GM18909 (cell line): ENCODE data around the gene HSD17B8.
"Not testable (repeated sequence)": the region's sequence is repeated elsewhere in the genome, so short reads cannot be mapped to it uniquely, and the experiment has no call there.

Source experiments
- ATAC-seq: cut with Tn5 transposase; IDR thresholded peaks from one replicate; pipeline ENCODE4 v1.9.1; 2021; ENCODE audit warnings: mild to moderate bottlenecking; ENCODE audit not compliant: unreplicated experiment, poor library complexity

HSD17B8 gene

DNA sequence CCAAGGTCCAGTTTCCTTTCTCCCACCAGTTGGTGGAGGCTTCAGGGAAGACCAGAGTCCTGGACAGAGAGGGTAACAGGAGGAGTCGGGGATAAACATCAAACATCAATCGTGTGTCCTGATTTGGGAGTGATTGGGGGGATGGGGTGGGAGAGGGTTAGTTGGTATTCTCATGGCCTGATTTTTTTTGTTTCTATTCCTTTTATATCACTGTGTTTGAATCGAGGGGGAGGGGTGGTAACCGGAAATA, 365 bp upstream of the HSD17B8 start:
- no peak for ATAC-seq

DNA sequence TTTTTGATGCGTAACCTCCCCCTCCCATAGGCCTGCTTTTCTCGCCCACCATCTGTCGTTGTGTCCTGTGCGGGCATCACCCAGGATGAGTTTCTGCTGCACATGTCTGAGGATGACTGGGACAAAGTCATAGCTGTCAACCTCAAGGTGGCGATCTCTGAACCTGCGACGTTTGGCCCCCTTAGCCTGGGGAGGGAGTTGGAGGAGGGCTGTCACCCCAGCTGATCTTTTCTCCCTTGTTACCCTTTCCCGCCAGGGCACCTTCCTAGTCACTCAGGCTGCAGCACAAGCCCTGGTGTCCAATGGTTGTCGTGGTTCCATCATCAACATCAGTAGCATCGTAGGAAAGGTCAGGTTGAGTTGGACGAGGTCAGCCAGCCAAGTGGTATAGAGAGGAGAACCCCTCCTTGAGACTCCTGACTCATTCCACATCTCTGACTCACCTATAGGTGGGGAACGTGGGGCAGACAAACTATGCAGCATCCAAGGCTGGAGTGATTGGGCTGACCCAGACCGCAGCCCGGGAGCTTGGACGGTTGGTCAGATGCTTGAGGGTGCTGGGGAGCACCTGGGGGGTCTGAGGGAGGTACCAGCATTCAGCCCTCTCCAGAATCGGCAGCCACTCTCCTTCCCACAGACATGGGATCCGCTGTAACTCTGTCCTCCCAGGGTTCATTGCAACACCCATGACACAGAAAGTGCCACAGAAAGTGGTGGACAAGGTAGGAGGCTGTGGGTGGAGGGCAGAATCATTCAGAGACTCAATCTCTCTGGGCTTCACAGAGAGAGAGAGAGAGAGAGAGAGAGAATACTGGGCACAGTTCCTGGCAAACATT, 954 bp downstream of the HSD17B8 start:
- ATAC-seq = no peak

DNA sequence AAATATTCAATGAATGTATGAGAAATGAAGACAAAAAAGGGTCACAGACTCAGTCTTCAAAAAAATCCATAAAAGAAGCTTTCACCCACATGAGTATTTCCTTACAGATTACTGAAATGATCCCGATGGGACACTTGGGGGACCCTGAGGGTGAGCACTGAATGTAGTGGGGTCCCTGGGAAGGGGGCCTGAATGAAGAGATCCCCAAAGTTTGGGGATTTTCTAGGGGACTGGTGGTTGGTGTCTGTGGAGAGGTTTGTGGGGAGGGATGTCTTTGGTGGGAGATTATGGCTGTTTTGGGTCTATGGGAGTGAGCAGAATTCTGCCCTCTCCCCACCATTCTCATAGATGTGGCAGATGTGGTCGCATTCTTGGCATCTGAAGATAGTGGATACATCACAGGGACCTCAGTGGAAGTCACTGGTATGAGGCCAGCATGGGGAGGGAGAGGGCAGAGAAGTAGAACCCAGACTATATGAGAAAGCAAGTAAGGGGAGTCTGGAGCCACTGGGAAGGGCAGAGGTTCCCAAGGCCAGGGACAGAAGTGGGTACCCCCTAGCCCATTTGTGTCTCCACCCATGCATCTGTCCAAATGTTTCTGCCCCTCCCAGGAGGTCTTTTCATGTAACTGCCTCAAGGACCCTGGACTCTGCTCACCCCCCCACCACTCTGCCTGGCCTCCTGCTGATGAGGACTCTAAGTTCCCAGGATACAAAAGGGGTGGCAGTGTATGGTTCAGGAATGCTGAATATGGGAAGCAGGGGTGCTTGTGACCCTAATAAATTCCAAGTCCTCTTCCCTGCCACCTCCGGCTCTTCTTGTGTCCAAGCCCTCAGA, 1.8 kb downstream of the HSD17B8 start:
- ATAC-seq = no peak

DNA sequence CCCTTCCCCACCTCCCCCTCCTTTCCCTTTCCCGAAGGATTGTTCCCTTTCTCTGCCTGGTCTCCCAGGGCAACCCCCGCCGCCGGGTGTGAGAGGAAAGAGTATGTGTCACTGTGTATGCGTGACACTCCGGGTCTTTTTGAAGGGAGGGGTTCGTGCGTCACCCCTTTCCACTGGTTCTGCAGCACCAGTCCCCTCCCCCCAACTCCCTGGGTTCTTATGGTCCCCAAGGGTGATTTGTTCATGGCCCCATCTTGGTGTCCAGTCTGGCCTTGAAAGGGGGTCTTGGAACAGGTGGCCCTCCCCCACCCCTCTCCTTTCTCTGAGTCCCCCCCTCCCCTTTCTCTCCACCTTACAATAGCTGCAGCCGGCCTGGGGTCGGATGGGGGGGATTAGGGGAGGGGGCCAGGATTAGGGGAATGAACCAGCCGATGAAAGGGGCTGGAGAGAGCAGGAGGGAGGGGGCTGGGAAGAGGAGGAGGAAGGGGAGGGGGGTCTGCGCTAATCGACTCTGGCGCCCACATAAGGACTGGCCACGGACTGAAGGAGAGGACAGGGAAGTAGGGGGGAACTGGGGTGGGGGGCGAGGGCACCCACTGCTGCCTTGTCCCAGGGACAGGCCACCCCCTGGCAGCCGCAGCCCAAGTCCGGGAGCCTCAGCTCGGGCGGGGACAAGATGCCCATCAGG, 2.6 kb downstream of the HSD17B8 start:
- ATAC-seq = no peak

DNA sequence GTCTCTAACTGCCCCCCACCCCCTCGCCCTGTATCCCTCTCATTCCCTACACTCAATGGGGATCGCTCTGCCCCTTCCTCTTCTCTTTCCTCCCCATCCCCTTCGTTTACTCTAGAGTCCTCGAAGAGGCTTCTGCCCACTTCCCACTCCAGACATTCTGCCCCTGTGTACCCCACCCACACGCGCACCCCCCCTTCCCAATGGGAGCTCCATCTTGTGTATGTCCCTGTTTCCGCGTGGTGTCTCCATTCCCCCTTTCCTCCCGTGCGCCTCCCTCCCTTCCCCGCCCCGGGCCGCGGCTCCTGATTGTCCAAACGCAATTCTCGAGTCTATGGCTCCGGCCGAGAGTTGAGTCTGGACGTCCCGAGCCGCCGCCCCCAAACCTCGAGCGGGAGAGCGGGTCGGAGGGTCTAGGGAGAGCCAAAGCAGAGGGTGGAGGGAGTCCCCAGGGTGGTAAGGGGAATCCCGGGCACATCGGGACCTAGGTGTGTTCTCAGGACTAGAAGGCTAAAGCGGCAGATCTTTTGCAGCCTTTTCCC, 3.2 kb downstream of the HSD17B8 start:
- ATAC-seq = no peak

DNA sequence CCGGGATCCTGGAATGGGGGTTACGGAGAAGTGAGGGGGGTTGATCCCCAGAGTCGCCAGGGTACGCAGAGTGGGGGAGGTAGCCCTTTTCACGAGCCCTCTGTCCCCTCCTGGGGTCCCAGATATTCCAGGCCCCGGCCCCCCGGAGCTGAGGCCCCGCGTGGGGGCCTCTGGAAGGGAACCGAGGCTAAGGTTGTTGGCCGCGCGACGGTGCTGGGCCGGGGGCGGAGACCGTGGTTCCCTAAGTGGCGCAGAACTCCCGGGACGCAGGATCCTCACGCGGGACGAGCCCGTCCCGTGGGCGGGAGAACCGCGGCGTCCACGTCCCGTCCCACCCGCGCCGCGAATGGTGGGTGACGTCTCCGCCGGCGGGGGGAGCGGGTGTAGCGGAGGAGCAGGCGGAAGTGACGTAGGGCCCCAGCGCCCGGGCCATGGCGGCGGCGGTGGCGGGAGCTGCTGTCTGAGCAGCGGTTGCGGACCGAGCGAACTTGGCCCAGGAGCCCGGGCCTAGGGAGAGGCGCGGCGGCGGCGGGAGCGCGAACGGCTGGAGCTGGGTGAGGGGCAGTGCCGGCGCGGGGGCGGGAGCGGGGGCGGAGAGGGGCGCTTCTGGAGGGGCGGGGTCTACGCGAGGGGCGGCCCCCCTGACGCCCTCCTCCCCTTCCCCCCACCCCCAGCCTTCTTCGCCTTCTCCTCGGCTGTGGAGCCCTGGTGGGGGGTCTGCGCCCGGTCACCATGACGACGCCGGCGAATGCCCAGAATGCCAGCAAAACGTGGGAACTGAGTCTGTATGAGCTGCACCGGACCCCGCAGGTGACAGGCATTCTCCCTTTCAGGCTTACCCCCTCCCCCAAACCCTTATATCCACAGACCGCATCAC, 3.9 kb downstream of the HSD17B8 start, which contains the start of gene RING1:
Gene RING1, plus strand, starts transcription at position 410 of the 877 bp plus-strand sequence. Its CDS starts 323 bp downstream, at position 733.
- peak; percentile 50 for ATAC-seq

DNA sequence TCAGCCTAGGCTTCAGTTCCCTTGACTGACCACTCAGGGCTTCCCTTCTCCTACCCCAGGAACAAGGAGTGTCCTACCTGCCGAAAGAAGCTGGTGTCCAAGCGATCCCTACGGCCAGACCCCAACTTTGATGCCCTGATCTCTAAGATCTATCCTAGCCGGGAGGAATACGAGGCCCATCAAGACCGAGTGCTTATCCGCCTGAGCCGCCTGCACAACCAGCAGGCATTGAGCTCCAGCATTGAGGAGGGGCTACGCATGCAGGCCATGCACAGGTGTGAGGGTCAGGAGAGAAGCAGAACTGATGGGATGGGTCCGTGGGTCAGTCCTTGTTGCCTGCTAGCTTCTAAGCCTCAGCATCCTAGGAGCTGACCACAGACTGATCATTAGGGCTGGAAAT, 5.4 kb downstream of the HSD17B8 start:
- no peak for ATAC-seq

DNA sequence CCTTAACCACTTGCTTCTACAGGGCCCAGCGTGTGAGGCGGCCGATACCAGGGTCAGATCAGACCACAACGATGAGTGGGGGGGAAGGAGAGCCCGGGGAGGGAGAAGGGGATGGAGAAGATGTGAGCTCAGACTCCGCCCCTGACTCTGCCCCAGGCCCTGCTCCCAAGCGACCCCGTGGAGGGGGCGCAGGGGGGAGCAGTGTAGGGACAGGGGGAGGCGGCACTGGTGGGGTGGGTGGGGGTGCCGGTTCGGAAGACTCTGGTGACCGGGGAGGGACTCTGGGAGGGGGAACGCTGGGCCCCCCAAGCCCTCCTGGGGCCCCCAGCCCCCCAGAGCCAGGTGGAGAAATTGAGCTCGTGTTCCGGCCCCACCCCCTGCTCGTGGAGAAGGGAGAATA, 6.7 kb downstream of the HSD17B8 start:
- ATAC-seq = no peak

DNA sequence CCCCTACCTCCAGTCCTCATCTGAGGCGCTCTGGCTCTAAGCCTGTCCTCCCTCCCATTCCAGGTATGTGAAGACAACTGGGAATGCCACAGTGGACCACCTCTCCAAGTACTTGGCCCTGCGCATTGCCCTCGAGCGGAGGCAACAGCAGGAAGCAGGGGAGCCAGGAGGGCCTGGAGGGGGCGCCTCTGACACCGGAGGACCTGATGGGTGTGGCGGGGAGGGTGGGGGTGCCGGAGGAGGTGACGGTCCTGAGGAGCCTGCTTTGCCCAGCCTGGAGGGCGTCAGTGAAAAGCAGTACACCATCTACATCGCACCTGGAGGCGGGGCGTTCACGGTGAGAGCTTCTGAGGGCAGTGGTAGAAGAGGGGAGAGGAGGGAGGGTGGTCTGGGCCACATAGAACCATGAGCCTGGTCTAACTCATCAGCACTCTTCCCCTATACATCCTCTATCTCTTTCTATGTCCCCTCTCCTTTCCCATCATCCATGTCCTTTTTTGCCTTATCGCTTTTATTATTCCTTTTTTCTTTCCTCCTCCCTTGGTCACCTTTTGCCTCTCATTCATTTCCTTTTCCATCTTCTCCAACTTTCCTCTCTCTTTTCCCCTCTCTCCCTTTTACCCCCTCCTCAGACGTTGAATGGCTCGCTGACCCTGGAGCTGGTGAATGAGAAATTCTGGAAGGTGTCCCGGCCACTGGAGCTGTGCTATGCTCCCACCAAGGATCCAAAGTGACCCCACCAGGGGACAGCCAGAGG, 7.4 kb downstream of the HSD17B8 start:
- no peak for ATAC-seq

DNA sequence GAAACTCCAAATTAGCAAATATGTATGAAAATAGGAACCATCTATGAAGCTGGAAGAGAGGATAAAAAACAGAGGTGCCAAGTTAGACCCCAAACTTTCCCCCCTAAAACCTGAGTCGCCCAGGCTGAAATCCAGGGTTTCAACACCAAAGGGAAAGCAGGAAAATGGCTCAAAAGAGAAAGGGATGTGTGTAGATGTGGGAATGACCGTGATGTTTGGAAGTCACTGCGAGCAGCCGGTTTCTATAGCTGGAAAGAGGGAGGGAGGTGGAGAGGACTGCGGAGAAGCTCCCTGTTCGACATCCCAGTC, 8.4 kb downstream of the HSD17B8 start:
- no peak for ATAC-seq

DNA sequence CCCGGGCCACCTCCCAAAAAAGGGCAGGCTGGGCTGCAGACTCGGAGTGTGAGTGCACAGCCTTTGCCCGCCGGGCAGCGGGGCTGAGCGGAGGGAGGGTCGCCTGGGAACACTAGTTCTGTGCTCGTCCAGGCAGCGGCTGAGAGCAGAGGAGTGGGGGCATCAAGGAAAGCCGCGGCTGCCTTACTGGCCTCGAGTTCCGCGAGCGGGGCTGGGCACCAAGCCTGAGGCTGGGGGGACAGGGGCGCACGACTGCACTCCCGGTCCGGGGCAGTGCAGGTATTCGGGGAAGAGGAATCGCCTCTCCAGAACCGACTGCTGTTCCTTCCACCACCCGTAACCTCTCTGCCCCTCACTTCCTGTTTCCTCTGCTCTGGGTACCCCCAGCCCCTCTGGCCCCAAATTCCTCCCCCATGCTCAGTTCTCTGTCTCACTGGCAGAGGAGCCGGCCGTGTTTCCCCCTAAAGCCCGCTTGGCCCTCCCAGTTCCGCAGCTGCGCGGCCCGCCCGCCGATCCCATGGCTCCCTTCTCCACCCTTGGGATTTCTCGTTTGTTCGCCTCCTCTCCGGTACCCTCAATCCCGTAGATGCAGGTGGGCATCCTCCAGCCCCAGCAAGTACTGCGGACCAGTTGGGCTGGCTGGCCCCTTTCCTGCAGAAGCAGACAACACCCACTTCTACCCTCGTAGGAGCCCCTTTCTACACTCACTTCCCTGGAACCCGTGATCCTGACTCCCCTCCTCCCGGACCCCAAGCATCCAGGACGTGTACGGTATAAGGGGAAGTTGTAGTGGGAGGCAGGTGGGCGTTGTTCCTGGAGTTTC, 8.9 kb downstream of the HSD17B8 start:
- ATAC-seq = no peak

DNA sequence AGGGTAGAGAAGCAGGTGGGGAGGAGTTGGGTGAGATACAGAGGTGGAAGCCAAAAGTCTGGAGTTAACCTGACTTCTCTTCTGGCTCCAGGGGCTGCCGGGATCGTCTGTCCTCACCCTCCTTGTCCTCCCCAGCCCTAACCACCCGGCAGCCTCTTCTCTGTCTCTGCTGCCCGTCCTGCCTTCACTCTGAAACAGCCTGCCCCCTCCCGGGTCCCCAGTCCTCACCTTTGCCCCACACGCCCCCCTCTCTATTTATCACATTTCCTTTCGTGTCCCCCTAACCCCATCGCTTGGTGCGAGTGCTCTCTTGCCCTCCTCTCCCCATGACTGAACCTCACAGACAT, 9.5 kb downstream of the HSD17B8 start:
- no peak for ATAC-seq

DNA sequence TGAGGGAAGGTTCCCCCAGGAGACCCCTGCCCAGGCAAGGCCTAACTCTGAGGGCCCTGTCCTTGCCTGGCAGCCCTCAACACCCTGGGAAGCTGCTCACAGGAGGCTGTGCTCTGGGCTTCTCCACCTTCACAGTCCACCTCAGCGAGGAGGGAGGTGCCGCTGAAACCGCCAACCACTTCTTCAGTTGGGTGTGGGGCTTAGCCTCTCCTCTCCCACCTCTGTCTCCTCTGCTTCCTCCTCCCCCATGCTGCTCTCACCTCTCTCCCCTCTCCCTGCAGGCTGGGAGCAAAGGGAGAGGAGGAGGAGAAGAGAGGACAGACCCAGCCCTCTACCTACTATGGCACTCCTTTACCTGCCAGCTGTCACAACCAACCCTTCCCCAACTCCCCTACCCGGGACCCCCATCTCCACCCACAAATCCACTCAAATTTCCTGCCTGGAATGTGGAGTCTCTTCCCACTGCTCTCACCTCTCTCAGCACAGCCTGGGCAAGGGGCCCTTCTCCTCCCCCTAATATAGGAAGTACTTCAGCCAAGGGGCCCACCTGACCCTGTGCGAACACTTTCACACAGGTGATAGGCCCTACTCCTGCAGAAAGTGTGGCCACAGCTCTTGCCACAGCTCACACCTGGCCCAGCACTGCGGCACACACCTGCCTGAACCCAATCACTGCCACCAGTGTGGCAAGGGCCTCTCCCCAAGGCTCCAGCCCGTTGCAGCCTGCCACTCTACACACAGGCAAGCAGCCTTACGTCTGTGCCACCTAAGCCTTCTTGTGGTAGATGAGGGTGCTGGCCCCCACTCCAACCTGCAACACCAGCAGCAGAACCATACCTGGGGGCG, 11.0 kb downstream of the HSD17B8 start:
- ATAC-seq = no peak

DNA sequence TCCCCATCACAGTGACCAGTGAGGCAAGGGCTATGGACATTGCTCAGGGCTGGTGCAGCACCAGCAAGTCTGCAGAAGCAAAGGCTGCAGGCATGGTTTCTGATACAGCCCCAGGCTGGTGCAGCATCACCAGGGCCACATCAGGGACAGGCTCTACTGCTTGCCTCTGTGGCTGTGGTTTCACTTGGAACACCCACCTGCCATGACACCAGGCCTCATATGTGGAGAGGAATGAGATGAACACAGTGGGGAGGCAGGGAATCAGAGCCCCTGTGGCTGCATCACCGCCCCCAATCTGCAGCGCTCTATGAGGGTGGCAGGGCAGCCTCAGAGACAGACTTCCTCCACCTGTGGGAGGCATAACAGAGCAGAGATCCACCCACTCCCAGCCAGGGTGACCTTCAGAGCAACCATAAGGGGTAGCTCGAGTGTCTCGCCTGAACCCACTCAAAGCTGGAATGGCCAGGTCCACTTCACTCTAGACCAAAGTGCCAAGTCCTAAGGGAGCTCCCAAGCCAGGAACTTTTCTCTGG, 11.7 kb downstream of the HSD17B8 start:
- no peak for ATAC-seq

DNA sequence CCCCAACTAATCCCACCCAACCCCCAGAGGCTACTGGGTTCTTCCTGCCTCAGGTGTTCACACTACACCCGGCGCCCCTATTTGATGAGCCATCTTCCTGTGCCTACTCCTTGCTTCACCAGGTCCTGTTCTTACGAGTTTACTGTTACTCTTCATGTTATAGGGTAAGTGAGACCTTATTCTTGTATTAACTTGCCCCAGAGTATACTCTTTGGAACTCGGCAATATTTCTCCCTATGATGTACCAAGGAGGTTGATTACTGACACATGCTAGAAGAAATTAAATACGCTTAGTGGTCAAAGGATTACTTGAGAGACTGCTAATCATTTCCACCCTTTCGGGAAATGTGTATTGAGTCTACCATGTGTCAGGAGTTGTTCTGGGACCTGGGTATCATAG, 12.8 kb downstream of the HSD17B8 start:
- no peak for ATAC-seq

DNA sequence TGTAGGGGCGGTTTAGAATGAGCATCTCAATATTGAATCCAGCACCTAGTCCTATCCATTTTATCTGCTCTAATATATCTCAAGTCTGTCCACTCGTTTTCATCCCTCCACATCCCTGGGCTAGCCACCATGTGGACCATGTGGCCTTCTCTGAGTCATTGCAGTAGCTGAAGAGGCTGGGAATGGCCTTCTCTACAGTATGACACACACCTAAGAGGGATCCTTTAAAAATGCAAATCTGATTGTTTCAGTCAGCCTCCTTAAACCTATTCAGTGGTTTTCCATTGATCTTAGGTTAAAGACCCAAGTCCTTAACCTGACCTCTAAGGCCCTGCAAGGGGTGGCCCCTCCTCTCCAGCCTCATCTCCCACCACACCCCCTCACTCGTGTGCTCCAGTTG, 13.2 kb downstream of the HSD17B8 start:
- ATAC-seq = no peak

DNA sequence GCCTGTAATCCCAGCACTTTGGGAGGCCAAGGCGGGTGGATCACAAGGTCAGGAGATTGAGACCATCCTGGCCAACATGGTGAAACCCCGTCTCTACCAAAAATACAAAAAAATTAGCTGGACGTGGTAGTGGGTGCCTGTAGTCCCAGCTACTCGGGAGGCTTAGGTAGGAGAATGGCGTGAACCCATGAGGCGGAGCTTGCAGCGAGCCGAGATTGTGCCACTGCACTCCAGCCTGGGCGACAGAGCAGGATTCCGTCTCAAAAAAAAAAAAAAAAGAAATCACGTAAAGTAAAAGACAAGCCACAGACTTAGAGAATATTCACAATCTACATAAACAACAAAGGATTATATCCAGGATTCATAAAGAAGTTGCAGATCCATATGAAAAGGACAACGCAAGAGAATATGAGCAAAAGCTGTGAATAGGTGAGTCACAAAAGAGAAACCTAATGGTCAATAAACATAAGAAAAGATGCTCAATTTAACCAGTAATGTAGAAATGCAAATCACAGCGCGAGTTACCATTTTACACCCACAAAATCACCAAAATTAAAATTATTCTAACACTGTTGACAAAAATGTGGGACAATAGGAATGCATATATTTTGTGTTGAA, 22.2 kb downstream of the HSD17B8 start:
- not testable (repeated sequence) for ATAC-seq
